CD1c-positive myeloid dendritic cell (primary cell): ENCODE measurements around the gene TUBA3E.
"Not testable (repeated sequence)": the region's sequence is repeated elsewhere in the genome, so short reads cannot be mapped to it uniquely, and the experiment has no call there.

Experiments
- DNase-seq: peaks from one replicate; pipeline ENCODE4 v3.0.0-alpha.2; 2016; ENCODE audit errors: extremely low spot score

The TUBA3E gene

DNA sequence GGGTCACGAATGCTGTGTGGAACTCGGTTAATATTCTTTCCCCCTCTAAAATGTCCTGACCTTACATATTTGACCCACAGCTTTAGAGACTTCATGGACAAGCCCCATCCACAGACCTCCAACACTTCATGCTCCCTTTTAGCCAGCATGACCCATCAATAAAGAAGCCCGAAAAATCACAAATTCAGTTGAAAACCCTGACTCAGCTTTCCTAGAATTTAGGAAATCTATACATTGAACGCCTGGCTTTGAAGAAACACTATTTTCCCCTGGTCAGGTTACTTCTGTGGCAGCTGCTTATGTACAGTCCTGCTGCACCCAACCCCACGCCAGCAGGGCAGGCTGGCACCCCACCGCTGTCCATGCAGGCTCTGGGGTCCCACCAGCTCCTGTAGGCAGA lies 6.9 kb downstream of the TUBA3E start:
- not testable (repeated sequence) for DNase-seq

DNA sequence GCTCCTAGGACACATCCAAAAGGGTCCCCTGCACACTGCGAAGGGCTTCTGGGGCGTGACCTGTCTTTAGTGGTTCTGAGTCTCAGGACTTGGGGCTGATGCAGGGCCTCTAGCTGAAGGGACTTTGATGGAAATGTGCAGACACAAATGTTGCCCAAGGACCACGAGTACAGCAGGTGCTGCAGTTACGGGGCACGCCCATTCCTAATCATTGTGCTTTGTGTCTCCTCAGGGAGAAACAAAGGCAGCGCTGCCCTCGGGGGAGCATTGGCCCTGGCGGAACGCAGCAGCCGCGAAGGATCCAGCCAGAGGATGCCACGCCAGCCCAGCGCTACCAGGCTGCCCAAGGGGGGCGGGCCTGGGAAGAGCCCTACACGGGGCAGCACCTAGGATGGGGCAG lies 8.0 kb downstream of the TUBA3E start:
- DNase-seq, result no peak

DNA sequence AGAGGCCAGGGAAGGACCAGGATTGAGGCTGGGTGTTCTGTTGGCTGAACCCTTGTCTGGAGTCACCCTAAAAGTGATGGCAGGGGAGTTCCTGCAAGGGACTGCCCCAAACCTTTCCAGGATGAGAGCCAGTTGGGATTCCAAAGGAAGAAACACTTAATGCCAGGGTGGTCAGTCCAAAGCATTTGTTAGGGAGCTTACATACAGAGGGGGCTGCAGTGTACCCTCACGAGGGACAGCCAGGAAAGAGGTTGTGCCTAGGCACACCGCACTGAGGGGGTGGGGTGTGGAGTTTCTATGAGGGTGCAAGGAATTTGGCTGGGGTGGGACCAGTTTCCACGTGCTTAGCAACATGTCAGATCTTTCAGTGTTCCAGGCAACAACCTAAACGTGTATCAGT lies 9.3 kb downstream of the TUBA3E start:
- not testable (repeated sequence) for DNase-seq

DNA sequence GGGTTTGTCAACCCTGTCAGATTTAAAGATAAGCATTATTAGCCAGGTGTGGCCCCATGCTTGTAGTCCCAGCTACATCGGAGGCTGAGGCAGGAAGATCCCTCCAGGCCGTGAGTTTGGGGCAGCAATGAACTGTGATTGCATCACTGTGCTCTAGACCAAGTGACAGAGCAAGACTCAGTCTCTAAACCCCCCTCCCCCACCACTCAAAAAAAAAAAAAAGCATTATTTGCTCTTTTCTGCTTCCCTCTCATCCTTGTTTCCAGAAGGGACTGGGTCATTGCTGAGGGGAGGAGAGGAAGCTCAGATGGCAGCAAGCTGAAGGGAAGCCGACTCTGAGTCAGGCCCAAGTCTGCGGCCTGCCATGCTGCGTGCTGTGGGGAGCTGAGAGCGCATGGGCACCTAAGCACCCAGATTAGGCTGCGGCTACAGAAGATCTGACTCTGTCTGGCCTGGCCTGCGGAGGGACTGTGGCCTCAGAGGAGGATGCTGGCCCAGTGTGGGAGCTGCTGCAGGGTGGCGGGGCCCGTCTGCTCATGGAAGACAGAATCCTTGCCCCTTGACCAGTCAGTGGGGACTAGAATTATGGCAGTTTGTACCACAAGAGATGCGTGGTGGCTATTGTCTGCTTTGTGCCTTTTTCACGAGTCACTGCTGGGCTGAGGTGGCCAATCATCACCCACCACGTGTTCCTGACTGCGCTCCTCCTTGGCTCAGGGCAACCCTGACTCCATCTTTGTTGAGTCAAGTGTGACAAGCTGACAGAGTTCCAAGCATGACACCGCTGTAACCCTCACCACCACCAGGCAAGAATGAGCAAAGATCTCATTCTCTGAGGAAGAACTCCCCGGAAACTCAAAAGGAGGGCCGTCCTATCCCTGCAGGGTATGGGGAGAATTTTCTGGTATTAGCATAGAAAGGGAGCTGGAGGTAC lies 10.1 kb downstream of the TUBA3E start:
- DNase-seq, result not testable (repeated sequence)

DNA sequence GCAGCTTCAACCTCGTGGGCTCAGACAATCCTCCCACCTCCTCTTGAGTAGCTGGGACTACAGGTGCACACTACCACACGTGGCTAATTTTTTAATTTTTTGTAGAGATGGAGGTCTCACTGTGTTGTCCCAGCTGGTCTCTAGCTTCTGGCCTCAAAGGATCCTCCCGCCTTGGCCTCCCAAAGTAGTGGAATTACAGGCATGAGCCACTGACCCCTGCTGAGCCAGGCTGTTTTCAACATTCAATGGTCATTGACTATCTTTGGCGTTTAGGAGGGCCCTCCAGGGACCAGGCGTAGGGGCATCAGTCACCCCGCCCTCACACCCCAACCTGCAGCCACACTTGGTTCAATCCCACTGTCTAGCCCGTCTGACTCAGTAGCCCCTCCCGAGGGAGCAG lies 11.0 kb downstream of the TUBA3E start:
- DNase-seq, result no peak

DNA sequence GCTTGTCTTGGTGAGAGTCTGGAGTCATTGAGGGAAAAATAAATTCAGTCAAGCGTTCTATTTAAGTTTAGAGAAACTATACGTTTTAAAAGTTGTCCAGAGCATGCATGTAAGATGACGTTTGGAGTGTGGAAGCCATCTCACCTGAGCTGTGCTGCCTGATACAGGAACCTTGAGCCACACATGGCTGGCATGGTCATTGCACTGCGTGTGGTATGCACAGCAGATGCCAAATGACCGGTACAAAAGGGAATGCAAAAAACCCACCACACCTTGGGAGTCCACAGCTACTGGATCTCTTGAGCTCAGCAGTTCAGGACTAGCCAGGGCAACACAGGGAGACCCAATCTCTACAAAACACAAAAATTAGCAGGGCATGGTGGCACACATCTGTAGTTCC lies 11.8 kb downstream of the TUBA3E start:
- DNase-seq, result no peak

DNA sequence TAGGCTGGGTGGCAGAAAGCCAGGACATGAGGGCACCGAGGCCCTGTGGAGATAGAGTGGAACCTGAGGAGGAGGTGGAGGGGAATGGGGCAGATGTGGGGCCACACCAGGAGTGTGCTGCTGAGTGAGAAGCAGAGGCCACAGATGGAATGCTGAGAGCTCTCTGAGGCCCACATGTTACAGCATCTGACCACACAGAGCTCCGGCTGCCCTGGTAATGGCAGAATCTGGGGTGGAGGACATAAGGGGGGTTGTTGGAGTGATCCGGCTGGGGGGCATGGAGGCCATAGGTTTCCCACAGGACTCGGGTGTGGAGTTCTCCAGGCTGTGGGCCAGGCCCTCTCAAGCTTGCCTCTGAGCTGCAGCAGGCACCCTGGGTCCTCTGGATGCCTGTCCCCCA lies 12.3 kb downstream of the TUBA3E start:
- DNase-seq, result no peak

DNA sequence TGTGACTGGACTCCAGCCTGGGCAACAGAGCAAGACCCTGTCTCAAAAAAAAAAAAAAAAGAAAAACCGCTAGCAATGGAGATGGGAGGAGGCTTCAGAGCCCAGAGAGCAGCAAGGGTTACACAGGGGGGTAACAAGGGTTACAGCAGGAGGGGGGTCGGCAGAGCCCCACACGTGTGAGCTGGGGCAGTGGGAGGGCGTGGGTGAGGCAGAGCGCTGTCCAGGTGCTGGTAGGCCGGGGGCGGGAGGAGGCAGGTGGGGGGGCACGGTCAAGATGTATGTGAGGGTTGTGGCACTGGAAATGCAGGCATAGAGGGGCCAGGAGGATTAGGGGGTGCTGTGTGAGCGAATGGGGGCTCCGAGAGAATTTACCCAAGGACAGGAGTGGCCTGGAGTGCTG lies 12.8 kb downstream of the TUBA3E start:
- DNase-seq, result no peak

DNA sequence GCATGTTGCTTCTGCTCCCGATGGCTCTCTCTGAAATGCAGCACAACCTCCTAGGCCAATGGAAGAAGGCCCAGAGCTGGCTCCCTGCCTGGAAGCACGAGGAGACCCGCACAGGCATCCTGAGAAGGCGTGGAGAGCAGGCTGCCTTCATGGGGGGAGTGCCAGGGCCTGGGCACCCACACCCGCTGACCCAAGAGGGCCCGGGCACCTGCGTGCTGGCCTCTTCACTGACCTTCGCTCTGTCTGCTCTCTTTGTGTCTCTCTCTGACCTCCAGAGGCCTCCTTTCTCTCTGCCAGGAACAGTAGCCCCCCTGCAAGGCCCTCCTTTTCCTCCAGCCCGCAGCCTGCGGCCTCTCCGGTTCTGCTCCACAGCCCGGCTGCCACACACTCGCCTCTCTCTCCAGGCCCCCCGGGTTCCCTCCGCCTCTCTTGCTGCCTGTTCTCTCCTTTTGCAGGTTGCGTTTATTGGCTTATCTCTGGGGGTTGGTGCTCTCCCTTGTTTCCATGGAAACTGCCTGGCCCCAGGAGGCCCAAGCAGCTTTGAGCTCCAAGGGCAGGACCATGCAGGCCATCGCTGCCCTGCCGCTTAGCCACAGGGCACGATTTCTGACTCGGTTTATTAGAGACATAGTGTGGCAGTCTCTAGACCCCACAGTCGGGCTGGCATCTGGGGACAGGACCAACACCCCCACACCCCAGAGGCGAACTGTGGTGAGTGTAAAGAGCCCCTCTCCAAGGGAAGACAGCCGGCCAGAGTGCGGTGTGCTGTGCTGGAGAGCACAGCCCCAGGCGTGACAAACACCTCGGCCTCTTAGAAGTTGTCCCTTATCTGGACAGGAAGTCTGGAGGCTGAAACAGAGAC lies 14.5 kb downstream of the TUBA3E start:
- DNase-seq, result no peak

DNA sequence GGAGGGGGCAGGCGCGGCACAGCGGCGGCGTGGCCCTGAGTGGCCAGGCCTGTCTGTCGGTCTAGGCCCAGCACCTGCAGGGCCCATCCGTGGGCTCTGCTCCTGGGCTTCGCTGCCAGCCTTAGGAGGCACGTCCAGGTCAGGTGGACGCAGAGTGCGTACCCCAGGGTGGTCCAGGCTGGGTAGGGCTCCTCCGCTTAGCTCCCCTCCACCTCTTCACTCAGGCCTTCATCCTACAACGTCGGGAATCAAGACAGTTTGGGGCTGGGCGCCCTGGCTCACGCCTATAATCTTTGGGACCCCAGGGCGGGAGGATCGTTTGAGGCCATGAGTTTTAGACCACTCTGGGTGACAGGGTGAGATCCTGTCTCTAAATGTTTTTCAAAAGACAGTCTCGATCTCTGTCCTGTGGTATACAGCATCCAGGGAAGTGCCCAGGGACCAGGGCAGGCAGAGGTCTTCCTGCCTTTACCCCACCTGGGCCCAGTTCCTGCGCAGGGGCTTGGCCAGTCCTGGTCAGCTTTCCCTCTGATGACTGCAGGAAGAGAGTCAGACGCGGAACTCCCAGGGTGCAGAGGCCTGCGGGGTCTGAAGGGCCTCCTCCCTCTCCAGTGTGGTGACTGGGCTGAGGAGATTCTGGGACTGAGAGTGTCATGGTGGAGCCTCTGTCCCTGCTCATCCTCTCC lies 15.3 kb downstream of the TUBA3E start:
- DNase-seq, result not testable (repeated sequence)

DNA sequence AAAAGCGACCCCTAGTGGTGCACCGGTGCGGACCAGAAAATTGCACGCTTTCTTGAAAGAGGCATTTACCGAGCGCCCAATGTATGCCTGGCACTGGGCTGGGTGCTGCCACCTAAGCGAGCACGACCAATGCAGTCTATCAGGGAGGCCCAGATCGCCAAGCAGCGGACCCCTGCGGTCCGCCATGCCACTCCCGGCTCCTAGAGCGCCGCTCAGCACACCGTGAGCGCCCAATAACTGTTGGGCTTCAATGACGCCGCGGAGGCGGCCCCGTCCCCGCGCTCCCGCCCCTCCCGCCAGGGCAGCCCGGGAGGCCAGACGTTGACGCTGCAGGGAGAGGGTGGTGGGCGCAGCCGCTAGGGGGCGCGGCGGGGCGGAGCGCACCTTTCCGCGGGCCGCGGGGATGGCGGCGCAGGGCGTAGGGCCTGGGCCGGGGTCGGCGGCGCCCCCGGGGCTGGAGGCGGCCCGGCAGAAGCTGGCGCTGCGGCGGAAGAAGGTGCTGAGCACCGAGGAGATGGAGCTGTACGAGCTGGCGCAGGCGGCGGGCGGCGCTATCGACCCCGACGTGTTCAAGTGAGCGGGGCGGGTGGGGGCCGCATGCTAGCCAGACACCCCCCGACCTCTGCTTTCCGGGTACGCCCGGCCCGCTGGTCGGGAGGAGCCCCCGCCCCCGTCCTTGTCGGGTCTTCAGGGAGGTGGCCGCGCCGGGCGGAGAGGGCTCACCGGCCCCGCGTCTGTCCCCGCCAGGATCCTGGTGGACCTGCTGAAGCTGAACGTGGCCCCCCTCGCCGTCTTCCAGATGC lies 16.2 kb downstream of the TUBA3E start, which contains the start of gene MZT2B:
Gene MZT2B, plus strand, starts transcription at position 383 of the 803 bp plus-strand sequence. Its CDS starts 21 bp downstream, at position 404.
- DNase-seq, result peak; percentile 93

DNA sequence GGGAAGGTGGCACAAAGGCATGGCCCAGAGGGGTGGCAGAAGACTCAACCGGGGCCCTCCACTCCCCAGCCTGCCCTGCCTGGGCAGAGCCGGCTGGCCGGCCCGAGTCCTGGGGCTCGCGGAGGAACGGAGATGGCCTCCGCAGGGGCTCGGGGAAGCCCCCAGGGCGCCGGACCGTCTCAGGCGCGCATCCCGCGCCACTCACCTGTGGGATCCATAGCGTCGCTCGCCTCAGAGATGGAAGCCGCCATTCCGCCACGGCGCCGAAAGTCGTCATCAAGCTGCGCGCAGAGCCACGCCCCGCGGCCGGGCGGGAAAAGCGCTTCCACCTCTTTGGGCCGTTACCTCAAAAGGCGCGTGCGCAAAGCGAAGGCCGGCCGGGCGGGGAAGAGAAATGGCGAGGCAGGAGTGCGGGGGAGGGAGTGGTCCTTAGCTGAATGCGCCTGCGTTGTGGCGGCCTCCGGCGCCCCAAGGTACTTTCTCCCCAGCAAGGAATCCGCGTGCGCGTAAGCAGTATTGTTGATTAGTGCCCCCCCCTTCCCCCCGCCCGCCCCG lies 16.8 kb downstream of the TUBA3E start, which contains the start of gene SMPD4:
Gene SMPD4, minus strand, starts transcription at position 278 of the 555 bp plus-strand sequence. CDS start 5,010 bp downstream, outside the sequence.
- peak; percentile 99 for DNase-seq

DNA sequence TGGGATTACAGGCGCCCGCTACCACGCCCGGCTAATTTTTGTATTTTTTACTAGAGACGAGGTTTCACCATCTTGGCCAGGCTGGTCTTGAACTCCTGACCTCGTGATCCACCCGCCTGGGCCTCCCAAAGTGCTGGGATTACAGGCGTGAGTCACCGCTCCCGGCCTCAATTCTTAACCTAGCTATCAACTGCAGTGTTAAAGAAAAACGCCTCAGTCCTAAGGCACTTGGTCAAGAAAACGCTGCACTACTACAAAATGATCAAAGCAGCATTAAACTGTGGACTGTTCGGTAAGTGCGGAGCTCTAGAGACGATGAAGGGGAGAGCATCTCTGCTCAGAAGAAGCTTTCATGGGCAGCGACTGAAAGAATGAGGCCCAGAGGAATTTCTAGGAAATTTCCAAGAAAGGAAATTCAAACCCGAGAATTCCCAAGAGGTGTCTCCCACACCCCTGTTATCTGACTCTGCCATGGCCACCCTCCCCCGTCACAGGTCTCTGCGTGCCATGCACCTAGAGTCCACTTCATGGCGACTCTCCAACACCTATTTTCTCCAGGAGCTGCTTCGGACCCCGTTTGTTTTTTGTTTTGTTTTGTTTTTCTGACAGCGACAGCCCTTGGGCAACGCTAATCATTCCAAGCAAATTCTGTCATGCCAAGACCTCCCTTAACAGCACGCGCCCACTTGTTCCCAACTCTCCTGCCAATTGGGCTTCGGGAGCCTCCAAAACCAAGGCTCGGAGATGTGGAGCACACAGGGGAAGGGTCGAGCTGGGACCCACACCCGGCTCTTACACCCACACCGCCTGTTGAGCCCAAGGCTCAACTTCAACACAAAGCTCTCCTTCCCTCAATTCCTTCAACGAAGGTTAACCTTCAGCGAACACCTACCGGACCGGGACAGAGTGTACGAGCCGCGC lies 17.6 kb downstream of the TUBA3E start:
- not testable (repeated sequence) for DNase-seq

DNA sequence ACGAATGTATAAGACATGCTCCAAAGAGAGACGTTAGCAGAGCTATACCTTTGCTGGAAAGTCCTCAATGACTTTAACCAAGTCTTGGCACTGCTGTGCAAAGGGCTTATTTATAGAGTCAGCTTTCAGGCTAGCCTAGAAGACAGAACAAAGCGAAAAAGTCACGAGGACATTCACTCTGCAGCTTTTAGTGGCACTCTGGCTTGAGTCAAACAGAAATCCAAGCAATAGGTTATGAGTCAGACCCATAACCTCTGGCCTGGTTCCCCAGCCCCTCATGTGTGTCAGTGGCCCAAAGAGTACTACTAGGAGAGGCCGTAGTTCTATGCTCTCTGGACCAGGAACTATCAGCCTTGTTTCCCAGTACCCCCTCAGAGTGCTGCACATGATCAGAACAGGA lies 23.4 kb downstream of the TUBA3E start:
- not testable (repeated sequence) for DNase-seq

DNA sequence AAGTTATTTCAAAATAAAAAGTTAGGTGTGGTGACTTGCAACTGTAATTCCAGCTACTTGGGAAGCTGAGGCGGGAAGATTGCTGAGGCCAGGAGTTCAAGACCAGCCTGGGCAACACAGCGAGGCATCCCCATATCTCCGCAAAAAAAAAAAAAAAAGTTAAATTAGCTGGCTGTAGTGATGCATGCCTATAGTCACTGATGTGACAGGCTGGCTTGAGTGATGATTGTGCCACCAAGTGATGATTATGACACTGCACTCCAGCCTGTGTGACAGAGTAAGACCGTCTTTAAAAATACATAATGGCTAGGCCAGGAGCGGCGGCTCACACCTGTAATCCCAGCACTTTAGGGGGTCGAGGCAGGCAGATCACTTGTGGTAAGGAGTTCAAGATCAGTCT lies 28.3 kb downstream of the TUBA3E start:
- DNase-seq, result no peak

DNA sequence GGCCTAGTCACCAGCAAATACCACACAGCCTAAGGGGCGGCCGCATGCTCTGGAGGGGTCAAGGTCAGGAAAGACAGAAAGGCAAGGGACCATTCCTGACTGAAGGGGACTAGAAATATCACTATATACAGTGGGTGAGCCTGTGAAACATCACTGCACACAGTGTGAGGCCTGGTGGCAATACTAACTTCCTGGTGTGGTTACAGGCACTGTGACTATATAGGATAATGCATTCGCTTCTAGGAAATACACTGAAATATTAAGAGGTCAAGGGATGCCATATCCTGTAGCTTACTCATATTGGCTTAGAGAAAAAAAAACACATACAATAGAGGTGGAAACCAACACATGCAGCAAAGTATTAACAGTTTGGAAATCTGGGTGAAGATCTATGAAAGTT lies 29.1 kb downstream of the TUBA3E start:
- DNase-seq, result not testable (repeated sequence)

DNA sequence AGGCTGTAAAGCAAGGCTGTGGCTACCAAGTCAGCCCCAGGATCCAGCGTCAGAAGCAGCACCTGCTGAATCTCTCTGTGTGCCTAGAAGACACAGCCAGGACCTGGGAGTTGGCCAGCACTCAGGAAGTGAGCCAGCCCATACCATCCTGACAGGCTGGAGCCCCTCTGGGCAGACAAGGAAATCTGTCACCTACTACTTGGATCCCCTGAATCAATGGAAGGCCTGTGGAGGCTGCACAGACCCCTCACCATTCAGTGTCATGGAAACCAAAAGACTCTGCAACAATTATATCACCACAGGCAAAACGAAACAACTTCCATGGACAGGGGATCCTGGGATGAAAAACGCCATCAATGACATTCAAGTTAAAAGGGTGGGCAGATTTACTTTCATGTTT lies 31.6 kb downstream of the TUBA3E start:
- not testable (repeated sequence) for DNase-seq

DNA sequence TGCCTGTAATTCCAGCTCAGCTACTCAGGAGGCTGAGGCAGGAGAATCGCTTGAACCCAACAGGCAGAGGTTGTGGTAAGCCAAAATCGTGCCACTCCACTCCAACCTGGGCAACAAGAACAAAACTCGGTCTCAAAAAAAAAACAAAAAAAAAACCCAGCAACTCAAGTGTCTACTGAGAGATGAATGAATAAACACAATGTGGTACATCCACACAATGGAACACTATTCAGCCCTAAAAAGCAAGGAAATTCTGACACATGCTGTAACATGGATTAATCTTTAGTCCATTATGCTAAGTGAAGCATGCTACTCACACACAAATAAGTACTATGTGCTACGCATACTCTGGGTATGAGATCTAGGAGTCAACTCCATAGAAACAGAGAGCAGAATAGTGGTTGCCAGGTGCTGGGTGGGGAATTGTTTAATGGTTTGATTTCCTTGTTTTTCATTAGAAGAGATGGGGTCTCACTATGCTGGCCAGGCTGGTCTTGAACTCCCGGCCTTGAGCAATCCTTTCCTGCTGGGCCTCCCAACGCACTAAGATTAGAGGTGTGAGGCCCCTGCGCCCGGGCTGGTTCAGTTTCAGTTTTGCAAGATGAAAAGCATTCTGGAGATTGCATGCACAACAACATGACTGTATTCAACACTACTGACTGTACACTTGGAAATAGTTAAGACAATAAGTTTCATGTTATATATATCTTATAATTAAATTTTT lies 32.8 kb downstream of the TUBA3E start:
- DNase-seq, result no peak

DNA sequence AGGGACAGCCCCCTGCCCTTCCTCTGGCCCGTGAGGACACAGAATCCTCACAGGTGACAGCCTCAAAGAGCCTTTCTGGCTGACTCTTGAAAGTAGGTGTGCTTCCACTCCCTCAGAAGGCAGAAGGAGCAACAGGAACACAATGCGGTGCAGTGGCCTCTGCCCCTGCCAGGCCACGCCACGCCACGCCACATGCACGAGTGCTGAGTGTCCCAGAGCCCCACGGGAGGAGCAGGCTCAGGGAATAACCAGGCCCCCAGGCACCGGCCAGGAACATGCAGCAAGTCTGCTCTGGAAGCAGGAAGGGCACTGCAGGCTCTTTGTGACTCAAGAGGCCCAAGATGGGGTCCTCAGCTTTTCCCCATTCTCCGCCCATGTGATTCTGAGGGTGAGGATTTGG lies 35.3 kb downstream of the TUBA3E start:
- DNase-seq, result no peak
